ENCODE measurements around the gene KRTAP10-12.

Gene KRTAP10-12

DNA sequence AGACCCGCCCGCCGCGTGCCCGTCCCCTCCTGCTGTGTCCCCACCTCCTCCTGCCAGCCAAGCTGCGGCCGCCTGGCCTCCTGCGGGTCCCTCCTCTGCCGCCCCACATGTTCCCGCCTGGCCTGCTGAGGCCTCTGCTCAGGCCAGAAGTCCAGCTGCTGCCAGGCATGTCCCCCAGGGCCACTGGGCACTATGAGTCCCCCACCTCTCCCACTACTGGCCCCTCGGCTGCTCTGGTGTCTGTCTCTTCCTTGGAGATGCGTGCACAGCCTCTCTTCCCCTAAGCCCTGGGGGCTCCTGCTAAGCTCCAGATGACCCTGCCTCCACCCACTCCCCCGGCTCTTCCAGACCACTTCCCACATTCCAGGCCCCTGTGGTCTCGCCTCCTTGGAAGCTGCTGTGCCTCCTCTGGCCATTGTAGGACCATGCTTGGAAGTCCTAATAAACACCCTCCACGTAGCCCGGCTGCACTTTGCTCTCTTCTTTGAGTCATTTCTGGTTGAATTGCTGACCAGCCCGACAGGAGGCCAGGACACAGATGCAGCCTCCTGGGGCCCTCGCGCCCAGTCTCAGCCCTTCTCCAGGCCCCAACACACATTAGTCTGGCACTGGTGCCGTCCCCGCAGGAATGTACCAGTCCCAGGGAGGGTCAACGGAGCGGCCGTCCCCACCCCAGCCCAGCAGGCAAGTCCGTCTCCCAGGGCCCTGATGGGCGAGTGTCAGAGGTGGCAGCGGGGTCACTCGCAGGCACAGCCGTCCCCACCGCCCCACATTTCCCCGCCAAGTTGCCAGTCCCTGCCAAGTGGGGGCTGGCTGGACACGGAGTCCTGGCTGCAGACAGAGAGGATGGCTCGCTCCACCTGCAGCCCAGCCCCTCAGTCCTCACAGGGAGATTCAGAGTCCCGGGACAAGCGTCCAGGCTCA is 1.1 kb downstream of the KRTAP10-12 start:
- Histone ChIP-seq H3F3A (ENCODE audit: insufficient read depth, low read length) (no peaks in the 10 kb centered on the region), H3K9me3 (replicated peaks; ENCODE audit: insufficient read depth, low read length) (no peaks in the 10 kb centered on the region), H2AFZ (ENCODE audit: low read length) (no peak overlapping the region), H3K9me2 (replicated peaks; ENCODE audit: insufficient read depth, low read length) (no peaks in the 10 kb centered on the region), H3K4me2 (ENCODE audit: low read depth, low read length) (no peak overlapping the region), H3K27ac (ENCODE audit: low read length) (no peak overlapping the region), H3K4me1 (ENCODE audit: low read length) (no peaks in the 10 kb centered on the region), H4K20me1 (ENCODE audit: insufficient read depth, low read length) (no peaks in the 10 kb centered on the region), H3K9ac (ENCODE audit: low read length) (no peak overlapping the region), H3K4me3 (ENCODE audit: low read length) (no peak overlapping the region), H3K27me3 (replicated peaks; ENCODE audit: insufficient read depth, low read length) (peaks cover 98% of the 10 kb centered on the region), H3K36me3 (replicated peaks; ENCODE audit: insufficient read depth, low read length) (no peaks in the 10 kb centered on the region), H3K79me2 (ENCODE audit: low read length) (no peaks in the 10 kb centered on the region)
- TF ChIP-seq, protein P1, sequence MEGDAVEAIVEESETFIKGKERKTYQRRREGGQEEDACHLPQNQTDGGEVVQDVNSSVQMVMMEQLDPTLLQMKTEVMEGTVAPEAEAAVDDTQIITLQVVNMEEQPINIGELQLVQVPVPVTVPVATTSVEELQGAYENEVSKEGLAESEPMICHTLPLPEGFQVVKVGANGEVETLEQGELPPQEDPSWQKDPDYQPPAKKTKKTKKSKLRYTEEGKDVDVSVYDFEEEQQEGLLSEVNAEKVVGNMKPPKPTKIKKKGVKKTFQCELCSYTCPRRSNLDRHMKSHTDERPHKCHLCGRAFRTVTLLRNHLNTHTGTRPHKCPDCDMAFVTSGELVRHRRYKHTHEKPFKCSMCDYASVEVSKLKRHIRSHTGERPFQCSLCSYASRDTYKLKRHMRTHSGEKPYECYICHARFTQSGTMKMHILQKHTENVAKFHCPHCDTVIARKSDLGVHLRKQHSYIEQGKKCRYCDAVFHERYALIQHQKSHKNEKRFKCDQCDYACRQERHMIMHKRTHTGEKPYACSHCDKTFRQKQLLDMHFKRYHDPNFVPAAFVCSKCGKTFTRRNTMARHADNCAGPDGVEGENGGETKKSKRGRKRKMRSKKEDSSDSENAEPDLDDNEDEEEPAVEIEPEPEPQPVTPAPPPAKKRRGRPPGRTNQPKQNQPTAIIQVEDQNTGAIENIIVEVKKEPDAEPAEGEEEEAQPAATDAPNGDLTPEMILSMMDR (IDR thresholded peaks at IDR 0.05; ENCODE audit: low read length) = no peak
- TF ChIP-seq EZH2phosphoT487 (IDR thresholded peaks at IDR 0.05; ENCODE audit: low read length) = no peak
- no peak for DNase-seq

GRCh38 chr21:44699502-44700001 is 2.6 kb downstream of the KRTAP10-12 start:
- Histone ChIP-seq H3K27me3 (replicated peaks; ENCODE audit: insufficient read depth, low read length) (peaks cover 98% of the 10 kb centered on the region), H3K9me2 (replicated peaks; ENCODE audit: insufficient read depth, low read length) (no peaks in the 10 kb centered on the region), H3K4me3 (ENCODE audit: low read length) (no peak overlapping the region), H3K9ac (ENCODE audit: low read length) (no peak overlapping the region), H3F3A (ENCODE audit: insufficient read depth, low read length) (no peaks in the 10 kb centered on the region), H3K4me2 (ENCODE audit: low read depth, low read length) (no peak overlapping the region), H4K20me1 (ENCODE audit: insufficient read depth, low read length) (no peaks in the 10 kb centered on the region), H3K79me2 (ENCODE audit: low read length) (no peaks in the 10 kb centered on the region), H3K27ac (ENCODE audit: low read length) (no peak overlapping the region), H3K9me3 (replicated peaks; ENCODE audit: insufficient read depth, low read length) (no peaks in the 10 kb centered on the region), H3K36me3 (replicated peaks; ENCODE audit: insufficient read depth, low read length) (no peaks in the 10 kb centered on the region), H3K4me1 (ENCODE audit: low read length) (no peaks in the 10 kb centered on the region), H2AFZ (ENCODE audit: low read length) (no peak overlapping the region)
- no peak for DNase-seq
- no peak for TF ChIP-seq EZH2phosphoT487 (IDR thresholded peaks at IDR 0.05; ENCODE audit: low read length)
- TF ChIP-seq, protein P1 (IDR thresholded peaks at IDR 0.05; ENCODE audit: low read length) = no peak
- no peak for TF ChIP-seq EZH2 (optimal IDR thresholded peaks at IDR 0.05; ENCODE audit: low read depth, low read length)

GRCh38 chr21:44700101-44701022 is 3.4 kb downstream of the KRTAP10-12 start:
- Histone ChIP-seq H3K9ac (ENCODE audit: low read length) (no peak overlapping the region), H3K4me1 (ENCODE audit: low read length) (no peaks in the 10 kb centered on the region), H3K9me3 (replicated peaks; ENCODE audit: insufficient read depth, low read length) (no peaks in the 10 kb centered on the region), H3K9me2 (replicated peaks; ENCODE audit: insufficient read depth, low read length) (no peaks in the 10 kb centered on the region), H3K27ac (ENCODE audit: low read length) (no peak overlapping the region), H2AFZ (ENCODE audit: low read length) (no peak overlapping the region), H3F3A (ENCODE audit: insufficient read depth, low read length) (no peaks in the 10 kb centered on the region), H3K27me3 (replicated peaks; ENCODE audit: insufficient read depth, low read length) (peaks cover 94% of the 10 kb centered on the region), H3K36me3 (replicated peaks; ENCODE audit: insufficient read depth, low read length) (no peaks in the 10 kb centered on the region), H3K79me2 (ENCODE audit: low read length) (no peaks in the 10 kb centered on the region), H3K4me2 (ENCODE audit: low read depth, low read length) (no peak overlapping the region), H4K20me1 (ENCODE audit: insufficient read depth, low read length) (no peaks in the 10 kb centered on the region), H3K4me3 (ENCODE audit: low read length) (no peak overlapping the region)
- DNase-seq = no peak
- TF ChIP-seq EZH2phosphoT487 (IDR thresholded peaks at IDR 0.05; ENCODE audit: low read length) (no peak), EZH2 (optimal IDR thresholded peaks at IDR 0.05; ENCODE audit: low read depth, low read length) (no peak)
- TF ChIP-seq, protein P1 (IDR thresholded peaks at IDR 0.05; ENCODE audit: low read length) = no peak
